Heart left ventricle (tissue), 16 donors: ENCODE results near the gene KLF9. TPM values are rescaled to one million over a fixed set of nuclear protein-coding genes. Genes with fewer than 3 reads are reported as not detected.

Experiments used
- ATAC-seq, 4 donors: fragments of 200-7000 bp; cut with Tn5 transposase; one replicate each; pipeline ENCODE4 v1.9.1; 2020 to 2022; ENCODE audit warnings: moderate library complexity in 4 of 4, mild to moderate bottlenecking in 3 of 4, moderate number of reproducible peaks in 1 of 4
- DNase-seq, 5 donors: peaks; one replicate each; pipeline ENCODE4 v3.0.0-alpha.2; 2020
- H3K27ac ChIP-seq, 12 donors: fragments of 200-600 bp; sonication (generic) in 4 of 12; one replicate each; pipeline versions ENCODE4 v1.5.0 to v1.8.0; 2016 to 2022; ENCODE audit warnings: mild to moderate bottlenecking in 2 of 12
- H3K27me3 ChIP-seq, 9 donors: fragments of 200-600 bp; sonication (generic) in 2 of 9; one replicate each; pipeline versions ENCODE4 v1.5.1 to v1.8.0; 2016 to 2022; ENCODE audit warnings: mild to moderate bottlenecking in 3 of 9
- H3K36me3 ChIP-seq, 9 donors: fragments of 200-600 bp; sonication (generic) in 2 of 9; one replicate each; pipeline versions ENCODE4 v1.5.0 to v1.8.0; 2018 to 2022; ENCODE audit warnings: mild to moderate bottlenecking in 2 of 9
- H3K4me1 ChIP-seq, 12 donors: fragments of 200-600 bp; sonication (generic) in 4 of 12; one replicate each; pipeline versions ENCODE4 v1.5.0 to v1.8.0; 2016 to 2022; ENCODE audit warnings: mild to moderate bottlenecking in 3 of 12
- H3K4me3 ChIP-seq, 12 donors: fragments of 200-600 bp; sonication (generic) in 4 of 12; one replicate each; pipeline versions ENCODE4 v1.5.0 to v1.8.0; 2017 to 2022; ENCODE audit warnings: mild to moderate bottlenecking in 9 of 12, moderate library complexity in 4 of 12
- H3K9me3 ChIP-seq, 12 donors: fragments of 200-600 bp; sonication (generic) in 4 of 12; one replicate each; pipeline versions ENCODE4 v1.5.0 to v1.8.0; 2016 to 2022; ENCODE audit warnings: mild to moderate bottlenecking in 1 of 12
- CTCF ChIP-seq, 12 donors: fragments of 200-600 bp; sonication (generic) in 4 of 12; IDR thresholded peaks; one replicate each; pipeline versions ENCODE4 v1.5.0 to v1.8.0; 2018 to 2022; ENCODE audit warnings: antibody characterized with exemption in 12 of 12, mild to moderate bottlenecking in 5 of 12
- POLR2A ChIP-seq, 2 donors: fragments of 450-650 bp; IDR thresholded peaks; one replicate each; pipeline ENCODE4 v1.6.1; 2017; ENCODE audit warnings: antibody characterized with exemption in 2 of 2, mild to moderate bottlenecking in 2 of 2, moderate library complexity in 2 of 2
- WGBS, 4 donors: extraction: QIAGEN DNeasy Blood & Tissue Kit in 2 of 4; methylation state at CpG; one replicate each; pipeline versions ENCODE4 v1.1.5 to v1.1.7; 2013 to 2018; 5-methylcytosine and 5-hydroxymethylcytosine counted together
- intact Hi-C, 10 donors: fragments of 100-400 bp; cut with DNase I; formaldehyde crosslinking; loops; one replicate each; pipeline versions ENCODE4 v1.11.1 to v1.14.2; 2022
- polyA plus RNA-seq, 2 donors: library from polyadenylated mRNA; stranded (reverse); fragments of 200-250 nt; gene quantifications; one replicate each; pipeline ENCODE4 v1.2.3, GENCODE V29; 2013
- total RNA-seq, 9 donors: library from RNA; depleted of rRNA in 2 of 9; stranded (reverse); fragments of >200 nt in 2 of 9; fragmentation: NEBNext Ultra II Directional in 3 of 9; extraction: Animal tissue kit (Norgen Biotek cat#: 25700) in 3 of 9; gene quantifications; one replicate each; pipeline versions ENCODE4 v1.1.0 to v1.2.4, GENCODE V29; 2016 to 2023
- donor health status: ischemic (EF 13 %, LVEDD 7.1; RV severe dilation, severe dysfunction).
- donor health status: healthy with polysubstance abuse.
- donor health status: DM: no; HTN: yes; CAD: no.
- donor health status: DM: no; HTN: no; CAD: no.
- donor health status: ischemic (EF 25% LVEDD 6.9; RV normal size, moderate dysfunction).
- donor health status: ischemic (EF 25% LVEDD 5.7; RV mildly dilated, moderate dysfunction).
- donor health status: healthy.
- donor health status: DM: yes; HTN: yes; CAD: no.
- donor health status: ischemic (EF 35%, LVEDD 5.7; RV mildly dilated, moderate dysfunction).
- donor health status: nonischemic (EF 11% LVEDD 7.7; RV severe dilation, severe dysfunction).
- donor health status: DM: yes; HTN: yes; CAD: no.
- donor health status: PGD.
- donor health status: ischemic (EF 29% LVEDD 5.4; RV normal size, mild dysfunction).
- donor health status: nonischemic (EF 23%, LVEDD 6.1; RV moderate dilation, normal function).

Gene KLF9
- total and polyA plus RNA-seq, 11 donors = 25.8 to 74.8 (median 46.0) TPM

DNA sequence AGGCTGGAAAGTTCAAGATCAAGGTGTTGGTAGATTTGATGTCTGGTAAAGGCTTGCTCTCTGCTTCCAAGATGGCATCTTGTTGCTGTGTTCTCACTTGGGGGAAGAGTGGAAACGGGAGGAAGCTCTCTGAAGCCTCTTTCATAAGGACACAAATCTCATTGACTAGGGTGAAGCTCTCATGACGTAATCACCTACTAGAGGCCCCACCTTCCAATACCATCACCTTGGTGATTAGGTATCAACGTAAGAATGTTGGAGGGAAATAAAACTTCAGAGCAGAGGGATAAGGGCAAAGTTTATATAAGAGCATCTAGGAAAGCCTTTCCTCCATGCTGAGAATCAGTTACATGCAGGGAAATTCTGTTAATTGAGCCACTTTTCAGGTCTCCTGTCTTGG is 15.4 kb upstream of the KLF9 start:
- no peak for TF ChIP-seq CTCF (IDR thresholded peaks at IDR 0.05)
- TF ChIP-seq POLR2A (IDR thresholded peaks at IDR 0.05) = no peak
- DNase-seq (no peak), ATAC-seq (no peak)
- Histone ChIP-seq H3K36me3 (no peaks in the 10 kb centered on the region), H3K27ac (no peak overlapping the region), H3K4me3 (no peak overlapping the region), H3K4me1 (no peaks in the 10 kb centered on the region), H3K9me3 (peaks cover 0 to 5% (median 0%) of the 10 kb centered on the region in 12 donors), H3K27me3 (no peaks in the 10 kb centered on the region)
- intact Hi-C loops = loop anchor here in 1 of 10 donors (5.0 kb wide), 1 partner anchor 47 kb away; no protein-coding TSS in a partner anchor
- WGBS, 4 donors = 91 to 93% (median 93%) methylated on average over 3 of the region's 3 CpGs

- no peak overlapping the region for H3K4me3 ChIP-seq
- TF ChIP-seq CTCF (IDR thresholded peaks at IDR 0.05) = no peak
- no peak for TF ChIP-seq POLR2A (IDR thresholded peaks at IDR 0.05)
- DNase-seq (no peak), ATAC-seq (no peak)
- no peaks in the 10 kb centered on the region for H3K27me3 ChIP-seq
- intact Hi-C loops = loop anchor here in 2 of 10 donors (1.0 to 5.0 kb wide), 2 partner anchors 18 to 49 kb away; no protein-coding TSS in a partner anchor
- H3K36me3 ChIP-seq = no peaks in the 10 kb centered on the region
- peaks cover 0 to 5% (median 0%) of the 10 kb centered on the region in 12 donors for H3K9me3 ChIP-seq
- WGBS, 4 donors = 94 to 96% (median 96%) methylated on average over 5 of the region's 5 CpGs
- no peak overlapping the region for H3K27ac ChIP-seq
- H3K4me1 ChIP-seq = no peaks in the 10 kb centered on the region
Observed at GRCh38 chr9:70428781-70429180, 14.3 kb upstream of the KLF9 start.

- TF ChIP-seq CTCF (IDR thresholded peaks at IDR 0.05) = no peak
- TF ChIP-seq POLR2A (IDR thresholded peaks at IDR 0.05) = no peak
- H3K27ac ChIP-seq = peak overlapping the region in 1 of 12 donors; percentile 53
- no peaks in the 10 kb centered on the region for H3K27me3 ChIP-seq
- no peak for DNase-seq
- H3K36me3 ChIP-seq = no peaks in the 10 kb centered on the region
- ATAC-seq = no peak
- no peak overlapping the region for H3K4me3 ChIP-seq
- H3K4me1 ChIP-seq = peaks cover 0 to 8% (median 5%) of the 10 kb centered on the region in 12 donors
- intact Hi-C loops = loop anchor here in 1 of 10 donors (5.0 kb wide), 1 partner anchor 50 kb away; no protein-coding TSS in a partner anchor
- H3K9me3 ChIP-seq = peaks cover 0 to 5% (median 0%) of the 10 kb centered on the region in 12 donors
- WGBS, 4 donors = 78 to 86% (median 83%) methylated on average over 11 of the region's 11 CpGs
Observed at GRCh38 chr9:70427161-70427945, 12.9 kb upstream of the KLF9 start.

DNA sequence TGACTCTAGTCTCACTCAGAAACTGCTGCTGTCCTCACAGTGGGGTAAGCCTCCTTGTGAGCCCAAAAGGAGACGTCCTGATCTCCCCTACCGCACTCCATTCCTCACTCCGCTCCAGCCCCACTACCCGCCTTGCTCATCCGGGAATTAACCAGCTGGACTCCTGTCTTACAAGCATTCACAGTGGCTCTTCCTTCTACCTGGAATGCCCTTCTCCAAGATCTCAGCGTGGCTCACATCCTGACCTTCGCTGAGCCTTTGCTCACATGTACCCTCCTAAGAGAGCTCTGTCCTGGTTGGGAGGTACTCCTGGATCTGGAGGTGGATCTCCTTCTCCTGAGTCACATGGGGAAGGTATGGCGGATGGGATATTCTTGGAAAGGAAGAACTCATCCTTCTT is 10.7 kb upstream of the KLF9 start:
- TF ChIP-seq CTCF (IDR thresholded peaks at IDR 0.05) (no peak), POLR2A (IDR thresholded peaks at IDR 0.05) (no peak)
- WGBS, 4 donors = 74 to 98% (median 92%) methylated on average over 8 of the region's 8 CpGs
- no peak for DNase-seq
- H3K36me3 ChIP-seq = no peaks in the 10 kb centered on the region
- no peaks in the 10 kb centered on the region for H3K27me3 ChIP-seq
- no peaks in the 10 kb centered on the region for H3K9me3 ChIP-seq
- H3K4me3 ChIP-seq = no peak overlapping the region
- H3K27ac ChIP-seq = no peak overlapping the region
- ATAC-seq = no peak
- peaks cover 13 to 28% (median 21%) of the 10 kb centered on the region in 12 donors for H3K4me1 ChIP-seq
- intact Hi-C loops = loop anchor here in 1 of 10 donors (5.0 kb wide), 1 partner anchor 52 kb away; no protein-coding TSS in a partner anchor
